ENCODE measurements around the gene SERPINB2. TPM values are rescaled to one million over a fixed set of nuclear protein-coding genes. Genes with fewer than 3 reads are reported as not detected.

SERPINB2 gene
- total and polyA plus RNA-seq, 10 of the 15 experiments (the other 5 are each of a cell fraction or from before 2014, with no cell fraction given) = 9.6 to 25.3 (median 14.0) TPM

DNA sequence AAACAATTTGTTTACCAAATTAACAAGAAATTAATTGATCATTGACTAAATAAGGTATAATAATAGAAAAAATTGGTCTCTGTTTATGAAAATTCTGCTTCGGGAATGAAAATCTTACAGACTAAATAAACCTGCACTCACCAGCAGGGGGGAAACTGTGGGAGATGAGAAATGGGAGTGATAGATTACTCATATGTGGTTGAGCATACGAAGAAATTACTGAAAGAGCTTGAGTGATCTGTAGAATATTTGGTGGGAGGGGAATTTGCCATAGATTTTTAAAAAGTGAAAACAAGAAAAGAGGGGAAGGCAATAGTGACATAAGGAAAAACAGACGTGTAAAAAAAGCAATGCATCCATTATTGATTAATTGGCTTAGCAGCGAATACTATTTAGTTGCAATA, 63.8 kb downstream of the SERPINB2 start:
- ChIA-PET POLR2A (interaction anchor here (1.0 kb wide), 1 partner anchor 14 kb away, joined by 3 read pairs; no protein-coding TSS in a partner anchor), RAD21 (ENCODE audit: unreplicated experiment) (interaction anchor here (1.2 to 1.3 kb wide), 3 partner anchors 15 to 42 kb away, joined by 3 to 11 read pairs (median 5); no protein-coding TSS in a partner anchor), CTCF (interaction anchor here (0.7 to 1.3 kb wide), 9 partner anchors 9 to 64 kb away, joined by 3 to 7 read pairs (median 3); no protein-coding TSS in a partner anchor), SMC1A (ENCODE audit: uncharacterized antibody, unreplicated experiment) (interaction anchor here (1.3 kb wide), 2 partner anchors 15 to 42 kb away, joined by 5 to 9 read pairs; no protein-coding TSS in a partner anchor)
- peaks cover 56% of the 10 kb centered on the region for H3K79me2 ChIP-seq (ENCODE audit: control insufficient read depth, insufficient read depth, low read length)
- ATAC-seq (peak; percentile 62), FAIRE-seq (peak; percentile 73), DNase-seq (ENCODE audit: low read depth, low spot score) (no peak)
- 15% methylated on average over 4 of the region's 4 CpGs for WGBS (ENCODE audit: insufficient coverage, insufficient replicate concordance, low lambda C conversion rate, missing lambda C conversion rate)
- no peaks in the 10 kb centered on the region for H3K9me3 ChIP-seq (replicated peaks; ENCODE audit: control insufficient read depth, insufficient read depth, low read length)
- intact Hi-C loops (cut with micrococcal nuclease; ENCODE audit: unreplicated experiment) (loop anchor here (2.0 kb wide), 1 partner anchor 19 kb away; the partner anchor contains the start of gene SERPINB8), in situ Hi-C loops (cut with MboI) (no loop called here)
- peak overlapping the region; percentile 94; the same call in 1 of the 2 replicates for H3K9ac ChIP-seq (ENCODE audit: control insufficient read depth, insufficient read depth, low read length)
- H3K27me3 ChIP-seq (replicated peaks in 1 of 2; ENCODE audit: control insufficient read depth in 2 of 2, insufficient read depth in 2 of 2, low read length in 1 of 2) = no peaks in the 10 kb centered on the region
- no peak overlapping the region for H2AFZ ChIP-seq (ENCODE audit: control insufficient read depth, low read depth, low read length)
- H3K36me3 ChIP-seq (ENCODE audit: control insufficient read depth in 2 of 2, insufficient read depth in 2 of 2, low read length in 1 of 2) = peaks cover 1 to 17% of the 10 kb centered on the region in 2 experiments; a peak in 3 of 4 replicates
- H3K4me1 ChIP-seq (ENCODE audit: control insufficient read depth, insufficient read depth, low read length) = peaks cover 9% of the 10 kb centered on the region
- peak overlapping the region; percentile 97 for H3K27ac ChIP-seq (ENCODE audit: control insufficient read depth, insufficient read depth)
- no peaks in the 10 kb centered on the region for H4K20me1 ChIP-seq (ENCODE audit: control insufficient read depth, insufficient read depth)
- H3K4me3 ChIP-seq = peak overlapping the region; percentile 60
- BruUV-seq (replicated peaks) = no TSS peak
- H3K4me2 ChIP-seq (ENCODE audit: control insufficient read depth, insufficient read depth) = peak overlapping the region; percentile 83
- TF ChIP-seq BRCA1 (IDR thresholded peaks at IDR 0.05; ENCODE audit: low read depth, low read length) (no peak), YY1 (IDR thresholded peaks at IDR 0.05; ENCODE audit: low read depth, low read length) (no peak), BCL11A (IDR thresholded peaks at IDR 0.05; ENCODE audit: low read depth, low read length) (peak; percentile 78; the same call in 1 of the 2 replicates), HDGF (IDR thresholded peaks at IDR 0.05) (no peak), PAX8 (IDR thresholded peaks at IDR 0.05) (no peak), NFIC (IDR thresholded peaks at IDR 0.05; ENCODE audit: low read depth, low read length) (peak; percentile 91; the same call in 1 of the 2 replicates), EP300 (IDR thresholded peaks at IDR 0.05; ENCODE audit: borderline replicate concordance in 1 of 2, control insufficient read depth in 1 of 2, low read depth in 2 of 2, low read length in 2 of 2) (peak in 1 of 2 experiments; percentile 45; a peak in 1 of 4 replicates), ZZZ3 (IDR thresholded peaks at IDR 0.05; ENCODE audit: control insufficient read depth, insufficient read length, low read depth) (no peak), SRF (IDR thresholded peaks at IDR 0.05; ENCODE audit: low read depth in 2 of 2, low read length in 2 of 2) (no peak), KLF5 (IDR thresholded peaks at IDR 0.05; ENCODE audit: partially characterized antibody) (no peak)
- TF ChIP-seq, protein P1, sequence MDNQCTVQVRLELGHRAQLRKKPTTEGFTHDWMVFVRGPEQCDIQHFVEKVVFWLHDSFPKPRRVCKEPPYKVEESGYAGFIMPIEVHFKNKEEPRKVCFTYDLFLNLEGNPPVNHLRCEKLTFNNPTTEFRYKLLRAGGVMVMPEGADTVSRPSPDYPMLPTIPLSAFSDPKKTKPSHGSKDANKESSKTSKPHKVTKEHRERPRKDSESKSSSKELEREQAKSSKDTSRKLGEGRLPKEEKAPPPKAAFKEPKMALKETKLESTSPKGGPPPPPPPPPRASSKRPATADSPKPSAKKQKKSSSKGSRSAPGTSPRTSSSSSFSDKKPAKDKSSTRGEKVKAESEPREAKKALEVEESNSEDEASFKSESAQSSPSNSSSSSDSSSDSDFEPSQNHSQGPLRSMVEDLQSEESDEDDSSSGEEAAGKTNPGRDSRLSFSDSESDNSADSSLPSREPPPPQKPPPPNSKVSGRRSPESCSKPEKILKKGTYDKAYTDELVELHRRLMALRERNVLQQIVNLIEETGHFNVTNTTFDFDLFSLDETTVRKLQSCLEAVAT (IDR thresholded peaks at IDR 0.05) = peak; percentile 48; the same call in 1 of the 2 replicates
- TF ChIP-seq, protein P2, sequence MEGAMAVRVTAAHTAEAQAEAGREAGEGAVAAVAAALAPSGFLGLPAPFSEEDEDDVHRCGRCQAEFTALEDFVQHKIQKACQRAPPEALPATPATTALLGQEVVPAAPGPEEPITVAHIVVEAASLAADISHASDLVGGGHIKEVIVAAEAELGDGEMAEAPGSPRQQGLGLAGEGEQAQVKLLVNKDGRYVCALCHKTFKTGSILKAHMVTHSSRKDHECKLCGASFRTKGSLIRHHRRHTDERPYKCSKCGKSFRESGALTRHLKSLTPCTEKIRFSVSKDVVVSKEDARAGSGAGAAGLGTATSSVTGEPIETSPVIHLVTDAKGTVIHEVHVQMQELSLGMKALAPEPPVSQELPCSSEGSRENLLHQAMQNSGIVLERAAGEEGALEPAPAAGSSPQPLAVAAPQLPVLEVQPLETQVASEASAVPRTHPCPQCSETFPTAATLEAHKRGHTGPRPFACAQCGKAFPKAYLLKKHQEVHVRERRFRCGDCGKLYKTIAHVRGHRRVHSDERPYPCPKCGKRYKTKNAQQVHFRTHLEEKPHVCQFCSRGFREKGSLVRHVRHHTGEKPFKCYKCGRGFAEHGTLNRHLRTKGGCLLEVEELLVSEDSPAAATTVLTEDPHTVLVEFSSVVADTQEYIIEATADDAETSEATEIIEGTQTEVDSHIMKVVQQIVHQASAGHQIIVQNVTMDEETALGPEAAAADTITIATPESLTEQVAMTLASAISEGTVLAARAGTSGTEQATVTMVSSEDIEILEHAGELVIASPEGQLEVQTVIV (IDR thresholded peaks at IDR 0.05; ENCODE audit: borderline replicate concordance, partially characterized antibody) = no peak
- TF ChIP-seq, protein P3, sequence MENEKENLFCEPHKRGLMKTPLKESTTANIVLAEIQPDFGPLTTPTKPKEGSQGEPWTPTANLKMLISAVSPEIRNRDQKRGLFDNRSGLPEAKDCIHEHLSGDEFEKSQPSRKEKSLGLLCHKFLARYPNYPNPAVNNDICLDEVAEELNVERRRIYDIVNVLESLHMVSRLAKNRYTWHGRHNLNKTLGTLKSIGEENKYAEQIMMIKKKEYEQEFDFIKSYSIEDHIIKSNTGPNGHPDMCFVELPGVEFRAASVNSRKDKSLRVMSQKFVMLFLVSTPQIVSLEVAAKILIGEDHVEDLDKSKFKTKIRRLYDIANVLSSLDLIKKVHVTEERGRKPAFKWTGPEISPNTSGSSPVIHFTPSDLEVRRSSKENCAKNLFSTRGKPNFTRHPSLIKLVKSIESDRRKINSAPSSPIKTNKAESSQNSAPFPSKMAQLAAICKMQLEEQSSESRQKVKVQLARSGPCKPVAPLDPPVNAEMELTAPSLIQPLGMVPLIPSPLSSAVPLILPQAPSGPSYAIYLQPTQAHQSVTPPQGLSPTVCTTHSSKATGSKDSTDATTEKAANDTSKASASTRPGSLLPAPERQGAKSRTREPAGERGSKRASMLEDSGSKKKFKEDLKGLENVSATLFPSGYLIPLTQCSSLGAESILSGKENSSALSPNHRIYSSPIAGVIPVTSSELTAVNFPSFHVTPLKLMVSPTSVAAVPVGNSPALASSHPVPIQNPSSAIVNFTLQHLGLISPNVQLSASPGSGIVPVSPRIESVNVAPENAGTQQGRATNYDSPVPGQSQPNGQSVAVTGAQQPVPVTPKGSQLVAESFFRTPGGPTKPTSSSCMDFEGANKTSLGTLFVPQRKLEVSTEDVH (IDR thresholded peaks at IDR 0.05; ENCODE audit: low read depth, partially characterized antibody) = no peak
- TF ChIP-seq, protein P4, sequence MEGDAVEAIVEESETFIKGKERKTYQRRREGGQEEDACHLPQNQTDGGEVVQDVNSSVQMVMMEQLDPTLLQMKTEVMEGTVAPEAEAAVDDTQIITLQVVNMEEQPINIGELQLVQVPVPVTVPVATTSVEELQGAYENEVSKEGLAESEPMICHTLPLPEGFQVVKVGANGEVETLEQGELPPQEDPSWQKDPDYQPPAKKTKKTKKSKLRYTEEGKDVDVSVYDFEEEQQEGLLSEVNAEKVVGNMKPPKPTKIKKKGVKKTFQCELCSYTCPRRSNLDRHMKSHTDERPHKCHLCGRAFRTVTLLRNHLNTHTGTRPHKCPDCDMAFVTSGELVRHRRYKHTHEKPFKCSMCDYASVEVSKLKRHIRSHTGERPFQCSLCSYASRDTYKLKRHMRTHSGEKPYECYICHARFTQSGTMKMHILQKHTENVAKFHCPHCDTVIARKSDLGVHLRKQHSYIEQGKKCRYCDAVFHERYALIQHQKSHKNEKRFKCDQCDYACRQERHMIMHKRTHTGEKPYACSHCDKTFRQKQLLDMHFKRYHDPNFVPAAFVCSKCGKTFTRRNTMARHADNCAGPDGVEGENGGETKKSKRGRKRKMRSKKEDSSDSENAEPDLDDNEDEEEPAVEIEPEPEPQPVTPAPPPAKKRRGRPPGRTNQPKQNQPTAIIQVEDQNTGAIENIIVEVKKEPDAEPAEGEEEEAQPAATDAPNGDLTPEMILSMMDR (IDR thresholded peaks at IDR 0.05 in 2 of 3, conservative IDR thresholded peaks at IDR 0.05 in 1 of 3; ENCODE audit: control insufficient read depth in 2 of 3, extremely low read depth in 1 of 3, insufficient read depth in 1 of 3, low read depth in 3 of 3, low read length in 3 of 3) = peak; percentile 30 to 48 (median 45); a peak in 4 of 6 replicates

Data from GM12878 (cell line).